ENCODE measurements around the gene COIL. TPM values are rescaled to one million over a fixed set of nuclear protein-coding genes. Genes with fewer than 3 reads are reported as not detected.

COIL gene
- total and polyA plus RNA-seq, 2 of the 13 experiments (the other 11 are each of a cell fraction or from before 2014, with no cell fraction given), result 8.1 to 29.4 TPM

DNA sequence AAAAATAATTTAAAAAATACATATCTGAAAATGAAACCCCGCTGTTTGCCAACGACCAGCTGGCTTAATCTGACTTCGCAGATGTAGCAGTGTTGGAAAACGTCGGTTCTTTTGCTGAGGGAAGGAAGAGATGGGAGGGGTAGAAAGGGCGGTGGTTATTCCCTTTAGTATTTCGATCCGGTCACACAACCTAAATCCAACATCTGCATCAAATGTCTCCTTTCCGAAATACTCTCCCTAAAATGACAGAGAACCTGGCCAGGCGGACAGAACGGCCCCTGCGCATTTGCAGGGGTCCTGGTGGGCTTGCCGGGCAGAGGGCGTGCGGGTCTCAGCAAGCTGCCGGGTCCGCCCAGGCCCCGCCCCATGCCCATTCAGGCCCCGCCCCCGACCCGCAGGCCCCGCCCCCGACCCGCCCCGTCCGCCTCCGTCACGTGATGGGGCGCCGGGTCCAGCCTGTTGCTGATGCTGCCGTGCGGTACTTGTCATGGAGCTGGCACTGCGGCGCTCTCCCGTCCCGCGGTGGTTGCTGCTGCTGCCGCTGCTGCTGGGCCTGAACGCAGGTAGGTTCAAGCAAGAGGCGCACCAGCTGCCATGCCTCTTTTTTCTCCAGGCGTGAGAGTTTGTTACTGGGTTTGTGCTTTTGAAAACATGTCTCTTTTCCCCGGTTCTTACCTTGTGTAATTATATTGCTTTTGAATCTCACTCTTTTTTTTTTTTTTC is 17.0 kb upstream of the COIL start, which contains the start of gene SCPEP1 (continued):
- TF ChIP-seq KIAA2018 (CRISPR knock-in tag; IDR thresholded peaks at IDR 0.05; ENCODE audit: borderline replicate concordance) (no peak), CC2D1A (CRISPR knock-in tag; IDR thresholded peaks at IDR 0.05) (no peak), TFDP2 (CRISPR knock-in tag; IDR thresholded peaks at IDR 0.05) (0 out of 2 replicates have a peak, but pooled peaks have one; percentile 8), ZNF552 (CRISPR knock-in tag; IDR thresholded peaks at IDR 0.05; ENCODE audit: borderline replicate concordance) (no peak), ZNF589 (CRISPR knock-in tag; conservative IDR thresholded peaks at IDR 0.05) (no peak), MXD3 (CRISPR knock-in tag; IDR thresholded peaks at IDR 0.05) (no peak), EHMT2 (IDR thresholded peaks at IDR 0.05; ENCODE audit: borderline replicate concordance, low read depth, low read length) (no peak), TCF7 (IDR thresholded peaks at IDR 0.05; ENCODE audit: low read depth) (no peak), BCLAF1 (IDR thresholded peaks at IDR 0.05) (no peak), ZNF343 (CRISPR knock-in tag; IDR thresholded peaks at IDR 0.05) (no peak)
- TF ChIP-seq, protein P1, sequence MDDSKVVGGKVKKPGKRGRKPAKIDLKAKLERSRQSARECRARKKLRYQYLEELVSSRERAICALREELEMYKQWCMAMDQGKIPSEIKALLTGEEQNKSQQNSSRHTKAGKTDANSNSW (CRISPR knock-in tag; IDR thresholded peaks at IDR 0.05; ENCODE audit: borderline replicate concordance), result no peak
- TF ChIP-seq, protein P2, sequence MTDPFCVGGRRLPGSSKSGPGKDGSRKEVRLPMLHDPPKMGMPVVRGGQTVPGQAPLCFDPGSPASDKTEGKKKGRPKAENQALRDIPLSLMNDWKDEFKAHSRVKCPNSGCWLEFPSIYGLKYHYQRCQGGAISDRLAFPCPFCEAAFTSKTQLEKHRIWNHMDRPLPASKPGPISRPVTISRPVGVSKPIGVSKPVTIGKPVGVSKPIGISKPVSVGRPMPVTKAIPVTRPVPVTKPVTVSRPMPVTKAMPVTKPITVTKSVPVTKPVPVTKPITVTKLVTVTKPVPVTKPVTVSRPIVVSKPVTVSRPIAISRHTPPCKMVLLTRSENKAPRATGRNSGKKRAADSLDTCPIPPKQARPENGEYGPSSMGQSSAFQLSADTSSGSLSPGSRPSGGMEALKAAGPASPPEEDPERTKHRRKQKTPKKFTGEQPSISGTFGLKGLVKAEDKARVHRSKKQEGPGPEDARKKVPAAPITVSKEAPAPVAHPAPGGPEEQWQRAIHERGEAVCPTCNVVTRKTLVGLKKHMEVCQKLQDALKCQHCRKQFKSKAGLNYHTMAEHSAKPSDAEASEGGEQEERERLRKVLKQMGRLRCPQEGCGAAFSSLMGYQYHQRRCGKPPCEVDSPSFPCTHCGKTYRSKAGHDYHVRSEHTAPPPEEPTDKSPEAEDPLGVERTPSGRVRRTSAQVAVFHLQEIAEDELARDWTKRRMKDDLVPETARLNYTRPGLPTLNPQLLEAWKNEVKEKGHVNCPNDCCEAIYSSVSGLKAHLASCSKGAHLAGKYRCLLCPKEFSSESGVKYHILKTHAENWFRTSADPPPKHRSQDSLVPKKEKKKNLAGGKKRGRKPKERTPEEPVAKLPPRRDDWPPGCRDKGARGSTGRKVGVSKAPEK (CRISPR knock-in tag; IDR thresholded peaks at IDR 0.05; ENCODE audit: borderline replicate concordance), result no peak
